Stimulated activated CD4-positive, alpha-beta T cell treated with anti-CD3 and anti-CD28 coated beads, TNF-alpha, amount 100 ng/mL, for 48 hours (primary cell): ENCODE measurements around the gene FIGN.

Source experiments
- DNase-seq, 3 donors: peaks; one replicate each; pipeline ENCODE4 v3.0.0-alpha.2; 2020; ENCODE audit warnings: low read depth in 3 of 3

The FIGN gene

DNA sequence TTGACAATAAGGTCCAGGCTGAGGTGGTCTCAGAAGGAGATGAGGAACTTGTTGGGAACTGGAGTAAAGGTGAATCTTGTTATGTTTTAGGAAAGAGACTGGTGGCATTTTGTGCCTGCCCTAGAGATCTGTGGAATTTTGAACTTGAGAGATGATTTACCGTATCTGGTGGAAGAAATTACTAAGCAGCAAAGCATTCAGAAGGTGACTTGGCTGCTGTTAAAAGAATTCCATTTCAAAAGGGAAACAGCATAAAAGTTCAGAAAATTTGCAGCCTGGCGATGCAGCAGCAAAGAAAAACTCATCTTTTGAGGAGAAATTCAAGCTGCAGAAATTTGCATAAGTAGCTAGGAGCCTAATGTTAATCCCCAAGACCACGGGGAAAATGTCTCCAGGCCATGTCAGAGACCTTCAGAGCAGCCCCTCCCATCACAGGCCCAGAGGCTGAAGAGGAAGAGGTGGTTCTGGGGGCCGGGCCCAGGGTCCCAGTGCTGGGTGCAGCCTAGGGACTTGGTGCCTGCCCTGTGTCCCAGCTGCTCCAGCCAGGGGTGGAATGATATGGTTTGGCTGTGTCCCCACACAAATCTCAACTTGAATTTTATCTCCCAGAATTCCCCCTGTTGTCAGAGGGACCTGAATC, 73.5 kb downstream of the FIGN start:
- no peak for DNase-seq

DNA sequence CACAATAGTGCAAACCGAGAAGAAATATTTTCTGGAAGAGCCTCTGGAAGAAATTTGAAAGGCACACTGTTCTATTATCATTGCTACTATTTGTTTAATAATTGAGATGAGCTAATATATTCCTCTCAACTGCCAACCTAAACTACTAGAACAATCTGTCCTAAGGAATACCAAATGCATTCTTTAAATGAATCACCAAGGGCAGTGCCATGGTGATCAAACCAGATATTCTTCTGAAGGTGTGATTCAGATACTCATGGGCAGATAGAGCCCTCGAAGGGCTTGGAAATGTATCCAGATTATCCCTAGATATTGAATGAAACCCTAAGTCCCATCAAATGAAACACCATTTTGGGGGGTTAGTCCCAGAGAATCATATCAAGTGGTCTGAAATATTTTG, 76.6 kb downstream of the FIGN start:
- no peak for DNase-seq

DNA sequence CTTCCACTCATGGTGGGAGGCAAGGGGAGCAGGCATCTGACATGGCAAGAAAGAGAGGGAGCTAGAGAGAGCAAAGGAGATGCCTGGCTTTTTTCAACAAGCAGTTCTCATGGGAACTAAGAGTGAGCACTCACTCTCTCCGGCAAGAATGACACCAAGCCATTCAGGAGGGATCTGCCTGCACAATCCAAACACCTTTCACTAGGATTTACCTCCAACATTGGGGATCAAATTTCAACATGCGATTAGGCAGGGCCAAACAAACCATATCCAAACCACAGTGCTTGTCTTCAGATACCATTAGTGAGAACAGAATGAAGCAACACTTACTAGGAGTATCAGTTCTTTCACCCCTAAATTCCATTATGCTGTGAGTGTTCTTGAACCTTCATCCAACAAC, 77.3 kb downstream of the FIGN start:
- no peak for DNase-seq

DNA sequence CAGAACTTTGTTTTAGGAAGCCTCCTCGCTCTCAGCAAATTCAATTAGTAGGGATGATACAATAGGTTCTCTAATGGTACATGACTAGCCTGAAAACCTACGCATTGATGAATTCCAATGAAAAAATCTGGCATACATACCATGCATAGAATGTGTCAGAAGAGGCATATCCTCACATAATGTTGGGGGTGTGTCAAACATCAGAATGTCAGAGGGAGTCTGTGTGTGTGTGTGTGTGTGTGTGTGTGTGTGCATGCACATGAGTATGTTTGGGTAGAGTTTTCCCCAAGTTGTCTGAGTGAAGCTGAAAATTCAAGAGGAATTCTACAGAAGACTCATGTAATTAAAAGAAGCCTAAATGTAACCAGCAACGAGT, 78.5 kb downstream of the FIGN start:
- DNase-seq = no peak

DNA sequence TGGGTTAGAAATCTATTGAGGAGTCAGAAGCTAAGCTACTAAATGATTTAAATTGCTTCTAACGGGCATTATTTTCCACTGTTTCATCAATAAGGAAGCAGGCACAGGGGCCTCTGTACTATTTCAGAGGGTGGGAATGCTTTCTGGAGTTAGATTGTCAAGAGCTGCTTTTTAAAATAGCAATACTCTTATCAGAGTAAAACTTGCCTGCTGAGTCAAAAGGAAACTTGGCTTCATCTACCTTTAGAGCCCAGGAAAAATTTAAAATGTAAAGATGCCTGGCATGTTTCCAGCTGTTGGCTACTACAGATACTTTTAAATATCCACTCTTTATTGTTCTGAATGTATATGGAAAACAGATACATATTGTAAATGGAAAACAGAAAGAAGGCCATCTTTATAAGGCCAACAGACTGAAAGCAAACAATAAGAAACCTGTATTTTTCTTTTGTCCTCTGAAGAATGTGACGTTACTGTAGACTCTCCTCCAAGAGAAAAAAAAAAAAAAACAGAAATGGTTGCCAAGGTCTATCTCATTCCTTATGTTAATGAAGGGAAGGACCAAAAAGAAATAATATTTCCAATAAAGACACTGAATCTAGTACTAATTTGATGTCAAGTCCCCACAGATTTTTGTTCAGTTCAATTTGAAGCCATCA, 79.1 kb downstream of the FIGN start:
- no peak for DNase-seq

DNA sequence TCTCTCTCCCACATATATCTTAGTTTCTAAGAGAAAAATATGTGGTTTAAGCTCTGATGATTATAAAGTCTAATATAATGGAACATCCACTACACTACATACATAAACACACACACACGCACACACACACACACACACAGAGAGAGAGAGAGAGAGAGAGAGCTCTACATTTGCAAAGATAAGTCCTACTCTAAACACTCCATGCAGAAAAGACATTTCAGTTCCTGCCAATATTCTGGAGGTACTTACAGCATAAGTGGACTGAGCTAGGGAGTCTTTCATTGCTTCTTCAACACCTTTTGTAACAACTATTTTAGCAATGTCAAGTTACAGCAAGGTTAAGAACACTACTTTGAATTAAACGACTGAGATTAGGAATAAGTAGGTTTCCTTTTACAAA, 80.1 kb downstream of the FIGN start:
- no peak for DNase-seq

DNA sequence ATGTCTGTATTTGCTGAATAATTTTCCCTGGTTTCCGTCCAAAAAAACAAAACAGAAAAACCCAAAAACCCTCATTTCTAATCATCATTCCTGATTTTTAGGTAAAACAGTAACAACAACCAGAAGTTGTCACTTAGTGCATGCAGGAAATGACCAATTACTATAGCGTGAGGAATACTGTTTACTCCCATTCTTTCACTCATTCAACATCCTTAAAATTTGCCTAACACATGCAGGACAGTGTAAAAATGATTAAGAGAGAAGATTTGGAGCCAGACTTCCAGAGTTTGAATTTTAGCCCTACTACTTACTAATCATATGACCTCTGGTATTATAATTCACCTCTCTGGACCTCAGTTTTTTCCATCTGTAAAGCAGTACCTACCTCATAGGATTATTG, 83.1 kb downstream of the FIGN start:
- DNase-seq = no peak

DNA sequence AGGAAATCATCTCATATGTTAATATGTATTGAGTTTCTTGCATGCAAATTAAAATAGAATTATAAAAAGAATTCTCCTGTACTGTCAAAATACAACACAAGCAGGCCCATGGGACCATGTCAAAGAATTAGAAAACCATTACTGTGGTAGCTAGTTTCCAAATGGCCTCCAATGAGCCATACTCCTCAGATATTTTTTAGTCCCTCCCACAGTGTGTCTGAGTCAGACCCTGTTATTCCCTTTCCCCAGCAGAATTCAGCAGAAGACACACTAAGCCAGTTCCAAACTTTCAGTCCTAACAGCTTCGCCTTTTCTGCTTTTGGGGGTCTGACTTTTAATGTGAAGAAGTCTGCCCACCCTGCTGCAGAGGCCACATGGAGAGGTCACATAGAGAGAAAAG, 86.7 kb downstream of the FIGN start:
- DNase-seq = no peak

DNA sequence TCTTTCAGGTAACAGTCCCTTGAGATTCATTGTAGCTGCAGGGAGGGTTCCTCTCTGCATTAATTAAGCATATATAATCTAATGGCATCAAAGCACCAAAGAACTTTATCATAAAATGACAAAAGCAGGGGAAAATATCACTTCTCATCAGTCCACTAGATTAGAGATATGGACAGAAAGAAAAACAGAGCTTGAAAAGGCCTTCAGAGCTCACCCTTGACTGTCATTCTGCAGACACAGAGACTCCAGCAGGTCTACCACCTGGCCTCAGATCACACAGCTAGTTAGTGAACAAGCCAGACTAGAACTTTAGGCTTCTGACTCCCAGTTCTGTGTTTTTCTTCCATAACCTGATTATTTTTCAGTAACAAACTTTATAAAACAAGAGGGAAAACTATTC, 88.5 kb downstream of the FIGN start:
- no peak for DNase-seq

DNA sequence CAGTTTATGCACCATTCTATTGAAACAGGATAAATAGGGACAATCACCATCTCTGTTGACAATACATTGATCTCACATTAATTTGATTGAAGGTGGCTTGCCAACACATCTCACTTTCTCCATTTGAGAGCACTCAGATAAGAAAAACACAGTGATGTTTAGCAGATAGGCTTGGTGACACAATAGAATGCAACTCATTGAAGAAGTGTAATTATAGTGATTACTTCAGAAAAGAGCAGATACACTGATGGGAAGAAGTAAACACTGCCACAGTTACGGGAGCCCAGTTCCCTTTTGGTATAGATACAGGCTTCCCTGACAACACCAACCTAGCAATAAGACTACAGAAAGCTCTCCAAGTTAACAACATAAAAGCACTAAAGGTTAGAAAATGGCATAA, 89.1 kb downstream of the FIGN start:
- no peak for DNase-seq

DNA sequence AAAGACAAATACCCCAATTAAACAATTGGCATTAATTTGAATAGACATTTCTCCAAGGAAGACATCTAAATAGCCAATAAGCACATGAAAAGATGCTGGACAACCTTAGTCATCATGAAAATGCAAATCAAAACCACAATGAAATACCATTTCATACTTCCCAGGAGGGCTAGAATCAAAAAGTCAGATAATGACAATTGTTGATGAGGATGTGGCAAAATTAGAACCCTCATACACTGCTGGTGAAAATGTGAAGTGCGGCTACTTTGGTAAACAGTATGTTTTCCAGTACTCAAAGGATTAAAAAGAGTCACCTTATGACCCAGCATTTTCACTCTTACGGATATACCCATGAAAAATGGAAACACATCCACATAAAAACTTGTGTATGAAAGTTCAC, 91.6 kb downstream of the FIGN start:
- no peak for DNase-seq

DNA sequence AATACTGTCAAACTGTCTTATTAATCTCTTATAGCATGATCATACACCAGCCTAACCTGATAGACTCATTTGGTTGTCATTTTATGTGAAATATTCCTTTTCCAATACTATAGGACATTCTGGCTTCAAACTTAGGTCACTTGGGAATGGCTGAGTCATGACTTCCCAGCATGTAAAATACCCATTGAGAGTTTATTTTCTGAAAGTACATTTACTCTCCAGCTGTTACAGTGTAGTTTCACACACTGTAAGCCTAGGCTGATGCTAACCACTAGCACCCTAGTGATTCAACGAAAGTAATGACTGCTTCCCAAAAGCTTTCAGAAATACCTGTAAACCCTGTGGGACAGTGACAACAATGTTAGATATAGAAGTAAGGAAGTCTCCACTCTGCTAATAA, 93.8 kb downstream of the FIGN start:
- DNase-seq = no peak

DNA sequence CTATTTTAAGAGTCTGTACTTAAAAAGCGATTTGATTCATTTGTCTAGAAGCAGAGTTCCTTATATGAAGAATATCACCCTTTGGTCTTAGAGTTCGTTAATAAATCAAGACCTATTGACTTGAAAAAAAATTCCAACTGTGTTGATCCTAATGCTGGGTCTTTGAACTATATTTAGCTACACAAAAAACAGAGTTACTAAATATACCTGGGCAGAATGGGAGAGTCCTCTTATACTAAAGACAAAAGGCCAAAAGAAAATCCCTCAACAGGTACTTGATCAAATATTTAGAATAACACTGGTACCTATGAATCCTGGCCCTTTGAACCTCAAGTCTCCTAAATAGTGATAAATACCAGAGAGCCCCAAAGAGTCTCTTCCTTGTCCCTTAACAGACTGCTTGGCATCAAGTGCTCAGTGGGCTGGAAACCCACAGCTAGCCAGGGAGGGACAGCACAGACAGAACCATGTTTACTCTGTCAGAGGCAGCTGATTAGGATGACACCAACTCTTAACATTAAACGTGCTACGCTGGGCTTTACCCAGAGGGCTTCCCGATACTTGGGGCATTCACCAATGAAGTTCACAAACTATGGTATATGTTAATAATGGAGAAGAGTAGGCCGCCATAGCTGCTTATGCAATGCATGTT, 95.1 kb downstream of the FIGN start:
- DNase-seq = no peak

DNA sequence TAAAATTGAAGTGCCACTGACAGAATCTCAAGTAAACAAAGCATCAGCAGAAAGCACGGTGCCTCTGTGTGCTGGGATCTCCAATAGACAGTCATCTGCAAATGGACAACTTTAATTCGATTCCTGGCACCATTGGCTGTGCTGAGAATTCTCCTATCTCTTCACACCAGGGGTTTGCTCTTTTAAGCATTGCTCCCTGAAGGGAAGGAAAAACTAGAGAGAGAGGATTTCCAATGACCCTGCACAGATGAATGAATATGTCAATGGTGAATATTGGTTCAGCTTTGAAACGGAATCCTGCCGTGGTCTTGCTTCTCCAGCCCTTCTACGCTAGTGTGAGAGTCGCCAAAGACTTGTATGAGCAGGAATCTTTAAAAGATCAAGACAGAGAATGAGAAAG, 97.9 kb downstream of the FIGN start:
- no peak for DNase-seq

DNA sequence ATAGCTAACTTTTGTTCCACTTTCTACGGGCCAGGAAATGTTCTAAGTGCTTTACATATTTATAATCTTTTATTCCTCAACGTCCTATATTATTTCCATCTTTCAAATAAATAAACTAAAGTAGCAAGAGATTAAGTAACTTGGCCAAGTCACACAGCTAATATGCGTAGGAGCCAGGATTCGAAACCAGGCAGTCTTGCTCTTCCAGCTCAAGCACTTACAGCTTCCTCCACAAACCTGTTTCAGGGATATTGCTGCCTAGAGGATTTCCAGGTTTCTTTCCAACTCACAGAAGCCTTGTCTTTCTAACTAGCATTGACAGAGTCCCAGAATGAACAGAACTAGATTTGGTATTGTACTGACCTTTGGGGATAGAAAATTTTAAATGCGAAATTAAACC, 102.5 kb downstream of the FIGN start:
- no peak for DNase-seq

DNA sequence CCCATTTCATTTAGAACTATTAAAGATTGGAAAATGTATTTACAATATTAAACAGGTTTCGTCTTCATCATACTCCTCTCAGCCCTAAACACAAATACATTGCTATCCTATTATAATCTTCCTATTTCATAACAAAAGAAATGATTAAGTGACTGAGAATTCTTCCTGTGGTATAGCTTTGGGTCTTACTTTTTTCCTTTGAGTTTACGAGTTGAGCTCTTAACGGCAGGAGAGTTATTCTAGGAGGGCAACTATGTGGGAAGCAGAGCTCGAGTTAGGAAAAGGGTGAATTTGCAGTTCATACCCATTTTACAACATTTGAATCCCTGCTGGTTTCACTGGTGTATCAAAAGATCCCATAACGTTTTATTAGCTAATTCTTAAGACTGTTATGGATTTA, 105.0 kb downstream of the FIGN start:
- no peak for DNase-seq

DNA sequence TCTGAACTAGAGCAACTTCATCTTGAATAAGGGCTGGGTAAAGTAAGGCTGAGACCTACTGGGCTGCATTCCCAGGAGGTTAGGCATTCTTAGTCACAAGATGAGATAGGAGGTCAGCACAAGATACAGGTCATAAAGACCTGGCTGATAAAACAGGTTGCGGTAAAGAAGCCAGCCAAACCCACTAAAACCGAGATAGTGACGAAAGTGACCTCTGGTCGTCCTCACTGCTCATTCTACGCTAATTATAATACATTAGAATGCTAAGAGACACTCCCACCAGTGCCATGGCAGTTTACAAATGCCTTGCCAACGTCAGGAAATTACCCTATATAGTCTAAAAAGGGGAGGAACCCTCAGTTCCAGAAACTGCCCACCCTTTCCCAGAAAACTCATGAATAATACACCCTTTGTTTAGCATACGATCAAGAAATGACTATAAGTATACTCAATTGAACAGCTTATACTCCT, 109.1 kb downstream of the FIGN start:
- no peak for DNase-seq

DNA sequence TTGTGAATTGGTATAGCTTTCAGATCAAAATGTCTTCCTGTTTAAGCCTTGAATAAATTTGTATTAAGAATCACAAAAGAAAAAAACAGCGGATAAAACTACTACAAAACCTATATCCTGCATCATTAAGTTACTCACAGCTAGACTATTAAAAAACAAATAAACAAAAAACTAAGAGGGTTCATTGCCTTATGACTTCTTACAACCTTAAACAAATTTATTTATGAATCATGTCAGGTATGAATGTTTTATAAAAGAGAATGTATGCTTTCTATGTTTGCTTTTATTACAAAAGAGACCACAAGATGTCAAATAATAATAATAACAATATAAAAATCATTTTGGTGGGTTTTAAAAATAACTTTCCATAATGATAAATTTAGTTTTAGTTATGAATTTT, 109.6 kb downstream of the FIGN start:
- no peak for DNase-seq

DNA sequence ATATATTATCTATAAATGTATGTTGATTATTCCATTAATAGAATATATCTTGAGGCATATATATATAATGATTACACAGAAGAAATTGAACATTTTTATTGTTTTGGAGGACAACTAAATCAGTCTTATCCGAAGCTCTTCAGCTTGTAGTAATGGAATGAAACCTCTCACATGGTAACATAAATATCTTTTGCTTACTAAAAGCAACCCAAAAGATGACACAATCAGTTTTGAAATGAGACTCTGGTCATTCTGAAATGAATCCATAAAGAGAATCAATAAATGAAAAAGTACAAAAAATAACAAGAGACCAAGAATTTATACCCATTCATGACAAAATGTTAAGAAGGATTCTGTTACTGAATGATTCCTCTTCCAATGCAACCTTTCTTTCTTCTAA, 110.2 kb downstream of the FIGN start:
- DNase-seq = no peak

DNA sequence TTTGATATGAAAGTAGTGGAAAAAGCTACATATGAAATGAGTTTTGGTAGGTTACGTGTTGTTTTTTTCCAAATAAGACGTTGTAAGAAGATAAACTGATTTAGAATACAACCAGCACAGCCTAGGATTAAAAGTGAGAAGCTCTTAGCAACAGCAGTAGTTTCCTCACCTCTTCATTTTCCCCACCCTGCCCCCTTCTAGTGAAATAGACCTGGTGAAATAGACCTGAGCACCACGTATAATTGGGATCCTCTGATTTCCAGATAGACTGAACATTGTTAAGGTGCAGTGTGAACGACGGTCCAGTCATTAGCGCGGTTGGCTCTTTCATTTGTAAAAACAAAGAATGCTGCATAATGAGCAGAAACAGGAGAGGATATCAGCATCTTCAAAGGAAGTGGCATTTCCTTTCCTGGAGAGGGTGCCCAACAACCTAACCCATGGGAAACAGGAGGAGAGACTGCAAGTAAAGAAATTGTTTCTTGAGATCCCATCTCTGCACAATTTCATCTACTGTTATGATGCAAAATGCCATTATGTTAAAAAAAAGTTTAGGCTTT, 114.3 kb downstream of the FIGN start:
- no peak for DNase-seq

DNA sequence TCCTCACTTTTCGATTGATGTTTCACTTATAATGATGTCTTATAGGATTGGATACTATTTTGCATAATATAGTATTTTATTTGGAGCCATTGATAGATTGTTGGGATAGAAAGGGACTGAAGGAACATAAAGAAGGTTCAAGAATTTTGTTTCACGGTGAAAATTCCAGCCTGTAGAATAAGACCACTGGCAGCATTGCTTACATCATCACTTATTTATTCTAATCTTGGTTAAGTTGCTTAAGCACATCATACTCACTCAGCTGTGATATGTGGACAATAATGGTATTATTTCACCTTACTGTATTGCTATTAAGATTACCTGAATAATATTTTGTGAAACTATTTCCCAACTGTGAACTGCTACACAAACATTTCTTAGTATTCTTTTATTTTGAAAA, 118.3 kb downstream of the FIGN start:
- DNase-seq = no peak

DNA sequence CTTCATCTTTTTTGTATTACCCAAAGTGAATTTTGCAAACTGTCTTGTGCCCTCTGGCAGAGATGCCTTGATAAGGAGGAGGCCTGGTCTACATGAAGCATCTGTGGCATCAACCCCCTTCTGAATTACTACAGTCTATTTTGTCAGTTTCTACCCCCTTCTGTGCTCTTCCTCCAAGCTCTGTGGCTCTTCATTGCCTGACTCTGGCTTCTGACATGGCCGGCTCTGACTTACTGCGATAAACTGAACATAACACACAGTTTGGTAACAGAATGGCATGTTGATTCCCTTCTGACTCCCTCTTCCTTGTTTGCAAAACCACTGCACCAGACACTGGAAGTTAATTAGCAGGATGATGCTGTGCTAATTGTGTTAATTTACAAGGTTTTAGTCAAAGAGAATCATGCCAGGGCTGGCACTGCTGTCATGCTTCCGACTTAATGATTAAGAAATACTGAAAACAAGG, 122.5 kb downstream of the FIGN start:
- DNase-seq = no peak

DNA sequence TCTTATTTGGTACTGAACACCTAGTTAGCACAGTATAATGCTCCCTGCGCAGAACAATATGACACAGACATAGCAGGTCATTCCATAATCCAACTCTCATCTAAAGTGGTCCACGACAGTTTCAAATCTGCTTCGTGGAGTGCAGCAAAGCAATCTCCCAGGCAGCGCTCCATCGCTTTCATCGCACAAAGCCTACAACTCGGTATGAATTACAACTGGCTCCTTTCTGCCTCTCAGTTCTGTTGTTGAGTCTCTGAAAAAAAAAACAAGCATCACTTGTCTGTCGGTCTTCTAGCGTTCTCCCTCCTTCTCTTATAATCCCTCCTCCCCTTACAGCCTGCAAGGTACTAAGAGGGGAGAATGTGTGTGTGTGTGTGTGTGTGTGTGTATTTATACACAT, 123.5 kb downstream of the FIGN start:
- no peak for DNase-seq
